IgD-negative memory B cell (primary cell): ENCODE results near the gene MCOLN3. TPM values are rescaled to one million over a fixed set of nuclear protein-coding genes. Genes with fewer than 3 reads are reported as not detected.
"Not testable (repeated sequence)": the region's sequence is repeated elsewhere in the genome, so short reads cannot be mapped to it uniquely, and the experiment has no call there.

ENCODE experiments used
- H3K27ac Mint-ChIP-seq, 3 donors: one replicate each; pipeline ENCODE4 v1.8.0; 2020 to 2022; ENCODE audit warnings: mild to moderate bottlenecking in 3 of 3, mixed read lengths in 3 of 3, moderate library complexity in 1 of 3
- H3K27me3 Mint-ChIP-seq: one replicate; pipeline ENCODE4 v1.8.0; 2021; ENCODE audit warnings: mixed read lengths
- H3K36me3 Mint-ChIP-seq: one replicate; pipeline ENCODE4 v1.8.0; 2020; ENCODE audit warnings: mild to moderate bottlenecking, mixed read lengths
- H3K4me1 Mint-ChIP-seq, 3 donors: one replicate each; pipeline ENCODE4 v1.8.0; 2020 to 2022; ENCODE audit warnings: mixed read lengths in 3 of 3, mild to moderate bottlenecking in 1 of 3
- H3K4me3 Mint-ChIP-seq, 4 donors: one replicate each; pipeline ENCODE4 v1.8.0; 2020 to 2022; ENCODE audit warnings: mild to moderate bottlenecking in 4 of 4, mixed read lengths in 4 of 4, moderate library complexity in 3 of 4
- H3K9me3 Mint-ChIP-seq, 3 donors: one replicate each; pipeline ENCODE4 v1.8.0; 2020 to 2021; ENCODE audit warnings: mixed read lengths in 3 of 3, mild to moderate bottlenecking in 1 of 3
- polyA plus RNA-seq: library from polyadenylated mRNA; unstranded; fragments of 300-500 nt; fragmentation: Illumina TruSeq; gene quantifications from one replicate; pipeline ENCODE4 v1.2.3, GENCODE V29; 2021

MCOLN3 gene
- polyA plus RNA-seq, 1 donor from 2014 or later = 0.19 TPM

DNA sequence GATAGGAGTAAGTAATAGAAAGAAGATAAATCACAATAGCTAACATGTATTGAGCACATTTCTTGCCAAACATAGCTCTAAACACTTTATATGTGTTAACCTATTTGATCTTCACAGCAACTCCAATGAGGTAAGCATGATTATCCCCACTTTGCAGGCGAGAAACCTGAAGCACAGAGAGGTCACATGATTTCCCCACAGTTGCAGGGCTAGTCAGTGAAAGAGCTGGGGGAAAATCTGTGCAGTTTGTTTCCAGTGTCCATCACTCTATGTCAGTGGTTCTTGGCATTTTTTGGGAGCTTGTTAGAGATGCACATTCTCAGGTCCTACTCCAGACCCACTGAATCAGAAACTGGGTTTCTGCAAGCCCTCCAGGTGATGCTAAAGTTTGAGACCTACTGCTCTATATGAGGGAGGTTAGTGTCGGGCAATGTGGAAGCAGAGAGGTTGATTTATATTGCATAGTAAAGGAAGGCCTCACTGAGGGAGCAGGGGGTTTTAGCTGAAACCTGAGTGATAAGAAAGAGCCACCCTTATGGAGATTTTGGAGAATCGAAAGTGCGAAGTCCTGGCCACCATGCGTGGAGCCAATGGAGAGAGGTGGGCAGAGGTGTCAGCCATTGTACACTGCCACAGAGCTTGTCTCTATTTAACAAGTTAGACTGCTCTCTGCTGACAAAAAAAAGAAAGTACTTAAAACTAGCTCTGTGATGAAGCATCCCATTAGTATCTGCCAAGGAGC lies 20.9 kb downstream of the MCOLN3 start:
- Mint-ChIP-seq H3K36me3 (no peaks in the 10 kb centered on the region), H3K27ac (peak overlapping the region in 2 of 3 donors; percentile 12 to 90), H3K27me3 (no peaks in the 10 kb centered on the region), H3K4me3 (peak overlapping the region in 3 of 4 donors; percentile 82 to 89 (median 86)), H3K4me1 (peaks cover 0 to 8% (median 3%) of the 10 kb centered on the region in 3 donors), H3K9me3 (no peaks in the 10 kb centered on the region)

DNA sequence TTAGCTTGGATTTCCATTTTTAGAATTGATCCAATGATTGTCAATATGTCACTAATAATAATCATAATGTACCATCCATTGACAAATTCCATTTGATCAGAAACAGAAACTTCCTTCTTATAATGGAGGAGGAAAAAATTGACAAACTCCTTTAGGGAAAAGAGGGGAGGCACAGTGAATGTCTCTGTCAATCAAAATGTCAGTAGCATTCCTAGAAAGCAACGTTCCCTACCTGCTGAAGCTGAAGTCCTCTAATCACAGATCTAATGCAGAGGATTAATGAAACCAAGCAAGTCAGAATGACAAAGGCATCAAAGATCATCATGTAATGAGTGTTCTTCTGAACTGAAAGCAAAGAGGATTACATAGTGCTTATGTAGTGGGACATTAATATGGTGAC lies 22.4 kb downstream of the MCOLN3 start:
- Mint-ChIP-seq H3K4me1 (peaks cover 0 to 8% (median 3%) of the 10 kb centered on the region in 3 donors), H3K27me3 (no peaks in the 10 kb centered on the region), H3K9me3 (no peaks in the 10 kb centered on the region), H3K4me3 (no peak overlapping the region), H3K27ac (no peak overlapping the region), H3K36me3 (no peaks in the 10 kb centered on the region)

DNA sequence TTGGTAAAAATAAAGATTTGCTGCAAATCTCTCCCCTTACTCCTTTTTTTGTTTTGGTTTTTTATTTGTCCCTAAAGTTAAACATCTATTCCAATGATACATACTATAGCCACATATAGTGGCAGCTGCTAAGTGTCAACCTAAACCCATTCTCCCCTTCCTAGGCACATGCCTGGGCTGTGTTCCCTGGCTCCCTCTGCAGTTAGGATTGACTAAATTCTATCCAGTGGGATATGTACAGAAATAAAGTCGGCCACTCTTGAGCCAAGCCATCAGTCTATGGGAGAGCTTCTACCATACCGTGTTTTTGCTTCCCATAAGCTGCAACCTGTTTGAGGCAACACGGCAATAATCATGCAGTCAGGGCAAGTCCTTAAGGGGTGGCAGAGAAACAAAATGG lies 23.6 kb downstream of the MCOLN3 start:
- Mint-ChIP-seq H3K4me1 (peaks cover 0 to 8% (median 3%) of the 10 kb centered on the region in 3 donors), H3K4me3 (no peak overlapping the region), H3K9me3 (no peaks in the 10 kb centered on the region), H3K27ac (no peak overlapping the region), H3K27me3 (no peaks in the 10 kb centered on the region), H3K36me3 (no peaks in the 10 kb centered on the region)

DNA sequence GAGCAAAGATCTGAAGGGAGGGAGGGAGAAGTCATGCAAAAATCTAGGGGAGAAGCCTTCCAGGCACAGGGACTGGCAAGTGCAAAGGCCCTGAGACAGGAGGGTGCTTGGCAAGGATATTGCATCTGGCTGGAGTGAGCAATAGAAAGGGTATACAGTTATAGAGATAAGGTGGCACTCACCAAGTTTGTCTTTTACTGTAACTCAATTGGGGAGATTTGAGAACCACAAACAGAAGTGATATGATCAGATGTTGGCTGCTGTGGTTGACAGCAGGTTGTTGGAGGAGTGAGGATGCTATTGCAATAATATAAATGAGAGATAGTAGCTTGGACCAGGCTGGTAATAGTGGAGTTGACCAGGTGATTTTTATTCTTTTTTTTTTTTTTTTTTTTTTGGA lies 25.6 kb downstream of the MCOLN3 start:
- Mint-ChIP-seq H3K27me3 (no peaks in the 10 kb centered on the region), H3K4me3 (no peak overlapping the region), H3K4me1 (peaks cover 0 to 7% (median 3%) of the 10 kb centered on the region in 3 donors), H3K9me3 (no peaks in the 10 kb centered on the region), H3K27ac (no peak overlapping the region), H3K36me3 (no peaks in the 10 kb centered on the region)

- Mint-ChIP-seq H3K4me1 (no peaks in the 10 kb centered on the region), H3K4me3 (no peak overlapping the region), H3K9me3 (no peaks in the 10 kb centered on the region), H3K27ac (no peak overlapping the region), H3K36me3 (peaks cover 4% of the 10 kb centered on the region), H3K27me3 (no peaks in the 10 kb centered on the region)
These were observed 28.3 kb downstream of the MCOLN3 start for GRCh38 chr1:85019994-85020393.

DNA sequence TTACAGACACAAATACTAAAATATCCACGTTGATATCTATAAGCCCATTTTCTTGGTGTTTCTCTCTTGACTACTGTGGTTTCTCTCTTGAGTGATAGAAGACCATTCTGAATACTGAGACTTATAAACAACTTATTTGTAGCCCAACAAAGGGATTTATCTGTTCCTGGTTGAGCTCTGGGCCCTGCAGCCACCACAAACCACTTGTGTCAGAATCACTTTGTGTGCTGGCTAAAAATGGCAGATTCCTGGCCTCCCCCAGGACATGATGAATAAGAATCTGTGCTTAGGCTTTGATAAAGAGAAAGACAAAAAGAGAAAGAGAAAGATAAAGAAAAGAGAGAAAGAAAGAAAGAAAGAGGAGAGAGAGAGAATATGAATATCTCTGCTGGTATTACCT lies 32.5 kb downstream of the MCOLN3 start:
- Mint-ChIP-seq H3K27ac (no peak overlapping the region), H3K27me3 (no peaks in the 10 kb centered on the region), H3K4me3 (no peak overlapping the region), H3K36me3 (peaks cover 4% of the 10 kb centered on the region), H3K4me1 (no peaks in the 10 kb centered on the region), H3K9me3 (peaks cover 0 to 3% (median 0%) of the 10 kb centered on the region in 3 donors)

DNA sequence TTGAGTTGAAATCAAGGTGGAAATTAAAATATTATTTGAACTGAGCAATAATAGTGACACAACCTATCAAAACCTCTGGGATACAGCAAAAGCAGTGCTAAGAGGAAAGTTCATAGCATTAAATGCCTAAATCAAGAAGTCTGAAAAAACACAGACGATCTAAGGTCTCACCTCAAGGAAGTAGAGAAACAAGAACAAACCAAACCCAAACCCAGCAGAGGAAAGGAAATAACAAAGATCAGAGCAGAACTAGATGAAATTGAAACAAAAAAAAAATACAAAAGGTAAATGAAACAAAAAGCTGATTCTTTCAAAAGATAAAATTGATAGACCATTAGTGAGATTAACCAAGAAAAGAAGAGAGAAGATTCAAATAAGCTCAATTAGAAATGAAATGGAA lies 42.7 kb downstream of the MCOLN3 start:
- not testable (repeated sequence) for H3K27ac Mint-ChIP-seq, H3K9me3 Mint-ChIP-seq, H3K4me3 Mint-ChIP-seq, H3K36me3 Mint-ChIP-seq, H3K27me3 Mint-ChIP-seq
- H3K4me1 Mint-ChIP-seq = peaks cover 11 to 18% (median 11%) of the 10 kb centered on the region in 3 donors

GRCh38 chr1:85001742-85002141 lies 46.6 kb downstream of the MCOLN3 start:
- H3K36me3 Mint-ChIP-seq = peaks cover 4% of the 10 kb centered on the region

DNA sequence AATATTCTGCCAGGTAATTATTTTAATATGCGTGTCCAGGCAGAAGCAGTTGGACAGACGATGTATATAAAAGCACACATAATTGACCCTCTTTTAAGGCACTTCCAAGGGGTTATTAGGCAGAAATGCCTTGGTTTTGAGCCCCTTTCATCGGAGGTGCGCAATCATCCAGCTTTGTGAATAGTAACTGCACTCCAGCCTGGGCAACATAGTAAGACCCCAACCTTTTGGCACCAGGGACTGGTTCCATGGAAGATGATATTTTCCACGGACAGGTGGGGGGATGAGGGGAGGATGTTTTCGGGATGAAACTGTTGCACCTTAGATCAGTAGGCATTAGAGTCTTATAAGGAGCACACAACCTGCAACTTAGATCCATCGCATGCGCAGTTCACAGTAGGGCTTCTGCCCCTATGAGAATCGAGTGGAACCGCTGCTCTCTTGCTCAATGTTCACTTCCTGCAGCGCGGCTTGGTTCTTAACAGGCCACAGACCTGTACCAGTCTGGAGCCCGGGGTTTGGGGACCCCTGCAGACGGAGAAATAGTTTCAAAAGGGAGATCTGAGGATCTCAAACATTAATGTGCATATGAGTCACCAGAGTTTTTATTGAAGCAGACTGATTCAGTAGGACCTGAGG lies 49.5 kb downstream of the MCOLN3 start:
- H3K27ac Mint-ChIP-seq = peak overlapping the region in 1 of 3 donors; percentile 2
- no peaks in the 10 kb centered on the region for H3K27me3 Mint-ChIP-seq
- no peaks in the 10 kb centered on the region for H3K9me3 Mint-ChIP-seq
- peak overlapping the region; percentile 72 to 95 (median 86) for H3K4me3 Mint-ChIP-seq
- peaks cover 4% of the 10 kb centered on the region for H3K36me3 Mint-ChIP-seq
- H3K4me1 Mint-ChIP-seq = peaks cover 28 to 35% (median 33%) of the 10 kb centered on the region in 3 donors

More at GRCh38 chr1:85001742-85002141, 46.6 kb downstream of the MCOLN3 start:
- no peaks in the 10 kb centered on the region for H3K27me3 Mint-ChIP-seq
- H3K4me1 Mint-ChIP-seq = peaks cover 18 to 29% (median 20%) of the 10 kb centered on the region in 3 donors
- H3K27ac Mint-ChIP-seq = peak overlapping the region in 1 of 3 donors; percentile 32
- H3K4me3 Mint-ChIP-seq = peak overlapping the region in 1 of 4 donors; percentile 56
- peaks cover 0 to 4% (median 1%) of the 10 kb centered on the region in 3 donors for H3K9me3 Mint-ChIP-seq

GRCh38 chr1:84997667-84998600 lies 50.4 kb downstream of the MCOLN3 start:
- Mint-ChIP-seq H3K27me3 (no peaks in the 10 kb centered on the region), H3K36me3 (peaks cover 7% of the 10 kb centered on the region), H3K4me1 (peaks cover 32 to 38% (median 38%) of the 10 kb centered on the region in 3 donors), H3K27ac (peak overlapping the region; percentile 2 to 46 (median 21)), H3K9me3 (no peaks in the 10 kb centered on the region), H3K4me3 (peak overlapping the region; percentile 72 to 95 (median 86))

DNA sequence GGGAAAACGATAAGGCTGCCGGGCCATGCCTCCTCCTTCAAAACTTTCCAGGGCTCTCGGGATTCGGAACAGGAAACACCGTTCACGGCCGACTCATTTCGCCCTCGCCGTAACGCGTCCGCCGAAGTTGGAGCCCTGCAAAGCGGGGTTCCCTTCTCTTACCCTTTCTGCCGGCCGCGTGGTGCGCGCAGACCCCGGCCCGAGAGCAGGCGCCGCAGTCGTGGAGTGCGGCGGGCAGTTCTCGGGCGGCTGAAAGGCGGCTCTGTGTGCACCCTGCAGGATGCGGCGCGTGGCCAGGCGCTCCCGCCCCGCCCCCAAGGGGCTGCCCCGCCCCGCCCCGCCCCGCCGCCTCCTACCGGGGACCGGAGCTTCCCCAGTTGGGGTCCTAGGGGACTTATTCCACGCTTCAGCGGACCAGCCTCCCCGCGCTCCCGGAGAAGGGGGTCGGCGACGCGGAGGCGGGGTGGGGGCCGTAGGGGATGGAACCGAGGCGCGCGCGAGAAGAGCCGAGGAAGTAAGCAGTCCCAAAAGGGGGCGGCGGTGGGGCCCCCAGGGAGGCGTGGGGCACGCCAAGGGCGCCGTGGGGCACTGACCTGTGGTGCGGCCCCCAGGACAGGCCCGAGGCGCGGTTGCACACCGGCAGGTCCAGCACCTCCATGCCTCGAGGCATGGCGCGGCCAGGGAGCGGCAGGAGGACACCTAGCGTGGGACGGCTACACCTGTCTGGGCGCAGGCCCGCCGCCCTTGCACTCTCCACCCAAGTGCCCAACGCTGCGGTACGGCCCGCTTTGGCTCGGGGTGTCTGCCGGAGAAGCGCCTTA lies 51.2 kb downstream of the MCOLN3 start, which contains the start of gene MCOLN2:
MCOLN2 (minus strand) TSS at position 268 of the 821 bp plus-strand sequence; CDS start at position 27, 241 bp downstream.
- H3K27me3 Mint-ChIP-seq = no peaks in the 10 kb centered on the region
- H3K4me3 Mint-ChIP-seq = peak within 1 kb of the TSS; percentile 79 to 95 (median 86)
- H3K27ac Mint-ChIP-seq = peak within 1 kb of the TSS; percentile 65 to 96 (median 90)
- H3K36me3 Mint-ChIP-seq = peaks cover 10% of the 10 kb centered on the region
- H3K9me3 Mint-ChIP-seq = no peaks in the 10 kb centered on the region
- peaks cover 40 to 46% (median 46%) of the 10 kb centered on the region in 3 donors for H3K4me1 Mint-ChIP-seq

GRCh38 chr1:84995484-84996334 lies 52.6 kb downstream of the MCOLN3 start:
- Mint-ChIP-seq H3K36me3 (peaks cover 11% of the 10 kb centered on the region), H3K4me3 (peak overlapping the region; percentile 79 to 95 (median 86)), H3K9me3 (no peaks in the 10 kb centered on the region), H3K27ac (peak overlapping the region; percentile 65 to 96 (median 90)), H3K4me1 (peaks cover 48 to 50% (median 49%) of the 10 kb centered on the region in 3 donors), H3K27me3 (no peaks in the 10 kb centered on the region)
